Suprapubic skin (tissue), 4 donors: Measurements from ENCODE around the gene MPEG1.

ENCODE experiments used
- CTCF ChIP-seq, 2 donors: fragments of 200-600 bp in 1 of 2; fragments of 450-650 bp in 1 of 2; sonication (generic) in 1 of 2; IDR thresholded peaks; one replicate each; pipeline ENCODE4 v1.5.1; 2016 to 2019; ENCODE audit warnings: antibody characterized with exemption in 2 of 2, mild to moderate bottlenecking in 1 of 2, moderate library complexity in 1 of 2
- EP300 ChIP-seq: sonication (generic); formaldehyde crosslinking; IDR thresholded peaks from one replicate; pipeline ENCODE4 v1.6.1; 2017; ENCODE audit warnings: antibody characterized with exemption
- POLR2A ChIP-seq, 2 donors: fragments of 450-650 bp; IDR thresholded peaks; one replicate each; pipeline ENCODE4 v1.6.1; 2017; ENCODE audit warnings: antibody characterized with exemption in 2 of 2, mild to moderate bottlenecking in 2 of 2, moderate library complexity in 2 of 2
- POLR2AphosphoS5 ChIP-seq, 3 donors: sonication (generic); formaldehyde crosslinking; IDR thresholded peaks; one replicate each; pipeline ENCODE4 v1.6.1; 2017; ENCODE audit warnings: antibody characterized with exemption in 3 of 3

- TF ChIP-seq CTCF (IDR thresholded peaks at IDR 0.05) (no peak), EP300 (no peak), POLR2A (IDR thresholded peaks at IDR 0.05) (no peak), POLR2AphosphoS5 (IDR thresholded peaks at IDR 0.05) (no peak)
These were observed 4.2 kb upstream of the MPEG1 start for GRCh38 chr11:59216641-59217564.
